GM08714 (cell line): ENCODE measurements around the gene LUC7L3.
"Not testable (repeated sequence)": the region's sequence is repeated elsewhere in the genome, so short reads cannot be mapped to it uniquely, and the experiment has no call there.

Source experiments
- H3K4me3 ChIP-seq: fragments of 200-500 bp; sonication (Bioruptor generic); 2 replicates; pipeline ENCODE4 v1.5.1; 2014; ENCODE audit warnings: mild to moderate bottlenecking, low read length, inconsistent platforms
- ZNF274 ChIP-seq: IDR thresholded peaks from 2 replicates; pipeline ENCODE4 v1.6.1; 2012; ENCODE audit warnings: mild to moderate bottlenecking, low read depth, low read length

LUC7L3 gene

DNA sequence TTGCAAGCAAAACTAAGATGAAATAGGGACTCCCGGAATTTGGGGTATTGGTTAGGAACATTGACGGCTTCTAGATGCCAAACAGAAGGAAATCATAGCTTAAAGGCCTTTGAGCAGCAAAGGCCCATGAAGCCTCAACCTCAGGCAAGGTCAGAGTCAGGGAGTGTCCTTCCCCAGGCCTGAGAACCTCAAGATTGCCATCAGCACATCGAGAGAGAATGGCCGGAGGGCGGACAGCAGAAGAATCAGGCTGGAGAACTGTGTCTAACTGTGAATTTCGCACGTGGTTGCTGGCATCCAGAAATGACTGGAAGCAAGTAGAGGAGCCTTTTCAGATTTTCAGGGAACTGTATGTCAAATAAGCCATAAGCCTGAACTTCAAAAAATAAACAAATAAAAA lies 72.7 kb downstream of the LUC7L3 start:
- no peak for TF ChIP-seq ZNF274
- no peak overlapping the region for H3K4me3 ChIP-seq

DNA sequence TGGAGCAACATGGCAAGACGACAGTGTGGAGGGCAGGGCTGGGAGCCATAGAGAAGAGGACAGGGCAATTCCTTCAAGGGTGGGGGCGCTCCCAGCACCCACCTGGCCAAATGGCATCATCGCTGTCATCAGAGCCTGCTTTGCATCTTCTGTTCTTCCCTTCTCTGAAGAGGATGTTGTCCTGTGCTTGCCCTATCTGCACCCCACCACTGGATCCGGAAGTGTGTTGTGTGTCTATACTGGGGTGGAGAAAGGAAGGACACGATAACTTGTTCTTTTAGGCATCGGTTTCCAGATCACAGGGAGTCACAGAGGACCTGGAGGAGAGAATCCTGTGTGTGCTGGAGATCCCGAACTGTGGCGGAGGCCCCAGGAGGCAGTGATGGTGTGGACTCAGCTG lies 73.6 kb downstream of the LUC7L3 start:
- no peak for TF ChIP-seq ZNF274
- no peak overlapping the region for H3K4me3 ChIP-seq

DNA sequence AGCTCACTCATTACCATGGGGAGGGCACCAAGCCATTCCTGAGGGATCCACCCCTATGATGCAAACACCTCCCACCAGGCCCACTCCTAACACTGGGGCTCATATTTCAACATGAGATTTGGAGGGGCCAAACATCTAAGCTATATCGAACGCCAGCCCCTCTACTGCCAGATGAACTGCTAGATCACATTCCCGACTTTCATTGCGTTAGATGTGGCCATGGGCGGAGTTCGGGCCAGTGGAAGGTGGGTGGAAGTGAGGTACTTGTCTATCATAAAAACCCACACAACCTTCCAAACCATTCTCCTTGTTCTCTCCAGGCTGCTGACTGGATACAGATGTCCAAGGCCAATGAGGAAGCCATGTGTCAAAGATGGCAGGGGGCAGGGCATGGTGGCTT lies 75.0 kb downstream of the LUC7L3 start:
- no peak for TF ChIP-seq ZNF274
- H3K4me3 ChIP-seq = no peak overlapping the region

DNA sequence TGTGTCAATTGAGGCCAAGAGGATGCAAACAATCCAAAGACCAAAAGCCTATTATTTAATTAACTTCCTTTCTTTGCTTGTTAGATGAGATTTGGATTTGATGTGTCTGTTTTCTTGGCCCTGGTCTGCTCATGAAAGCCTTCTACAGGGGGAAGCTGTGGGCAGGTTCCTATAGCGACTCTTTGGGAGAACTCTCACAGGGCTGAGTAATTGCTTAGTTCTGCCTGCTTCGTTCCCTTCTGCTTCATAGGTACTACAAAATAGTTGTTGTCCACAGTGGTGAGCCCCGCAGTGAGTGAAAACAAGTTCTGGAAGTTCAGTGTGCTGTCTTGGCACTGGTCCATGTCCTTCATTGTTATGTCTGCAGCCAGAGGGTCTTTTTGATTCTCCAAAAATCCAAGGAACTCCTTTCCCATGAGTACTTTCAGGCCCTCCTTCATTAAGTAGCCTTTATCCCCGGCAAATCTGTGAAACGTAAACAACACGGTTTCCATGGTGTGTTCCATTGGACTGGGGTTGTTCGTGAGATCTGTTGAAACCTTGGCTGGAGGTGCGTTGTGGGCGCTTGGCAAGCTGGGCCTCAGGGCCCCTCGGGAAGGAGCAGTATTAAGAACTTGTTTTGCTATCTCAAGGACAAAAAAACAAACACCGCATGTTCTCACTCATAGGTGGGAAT lies 77.9 kb downstream of the LUC7L3 start:
- no peak overlapping the region for H3K4me3 ChIP-seq
- TF ChIP-seq ZNF274 = no peak

DNA sequence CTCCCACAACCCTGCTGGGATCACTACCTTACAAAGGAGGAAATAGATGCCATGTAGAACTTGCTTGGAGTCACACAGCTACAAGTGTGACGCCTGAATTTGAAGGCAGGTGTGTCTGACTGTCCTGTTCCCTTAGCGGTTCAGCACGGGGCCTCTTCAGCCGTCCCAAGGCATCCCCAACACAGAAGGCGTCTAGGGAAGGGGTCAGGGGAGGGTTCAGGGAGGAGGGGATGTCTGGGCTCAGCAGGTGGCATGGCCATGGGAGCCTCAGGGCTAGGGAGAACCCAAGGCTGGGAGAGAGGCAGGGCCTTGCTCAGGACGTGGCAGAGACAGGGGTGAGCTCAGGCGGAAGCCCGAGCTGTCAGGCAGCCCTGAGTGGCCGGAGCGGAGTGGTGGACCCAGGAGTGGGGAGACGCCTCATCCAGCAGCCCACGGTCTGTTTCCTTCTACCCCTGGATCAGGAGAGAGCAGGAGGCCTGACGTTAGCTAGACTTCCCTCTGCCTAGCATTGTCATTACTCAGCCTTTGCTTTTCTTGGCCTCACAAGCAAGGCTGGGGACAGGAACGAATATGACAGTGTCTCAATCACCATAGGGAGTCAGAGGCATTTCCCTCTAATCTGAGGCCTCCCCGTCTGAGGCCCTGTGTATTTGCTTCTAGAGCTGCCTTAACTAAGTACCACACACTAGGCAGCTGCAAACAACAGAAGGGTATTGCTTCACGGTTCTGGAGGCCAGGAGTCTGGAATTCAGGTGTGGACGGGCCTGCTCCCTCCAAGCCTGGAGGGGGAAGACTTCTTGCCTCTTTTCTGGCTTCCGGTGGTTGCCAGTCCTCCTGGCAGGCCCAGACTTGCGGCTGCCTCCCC lies 79.3 kb downstream of the LUC7L3 start:
- no peak overlapping the region for H3K4me3 ChIP-seq
- TF ChIP-seq ZNF274 = no peak

DNA sequence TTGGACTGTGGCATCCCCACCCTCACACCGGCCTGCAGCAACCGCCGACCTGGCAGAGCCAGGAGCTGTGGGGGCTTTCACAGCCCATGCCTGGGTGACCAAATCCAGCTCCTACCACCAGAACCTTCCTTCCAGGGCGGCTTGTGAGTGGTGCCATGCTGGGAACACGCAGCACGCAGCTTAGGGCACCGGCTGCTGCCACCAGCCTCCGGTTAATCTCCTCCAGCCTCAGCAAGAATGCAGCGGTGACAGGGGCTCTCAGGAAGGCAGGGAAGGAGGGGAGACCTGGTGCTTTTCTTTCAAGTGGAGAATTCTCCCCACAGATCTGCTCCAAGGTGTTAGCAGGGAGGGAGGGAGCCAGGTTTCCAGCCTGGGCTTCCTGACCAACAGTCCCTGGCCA lies 80.2 kb downstream of the LUC7L3 start:
- no peak for TF ChIP-seq ZNF274
- H3K4me3 ChIP-seq = no peak overlapping the region

DNA sequence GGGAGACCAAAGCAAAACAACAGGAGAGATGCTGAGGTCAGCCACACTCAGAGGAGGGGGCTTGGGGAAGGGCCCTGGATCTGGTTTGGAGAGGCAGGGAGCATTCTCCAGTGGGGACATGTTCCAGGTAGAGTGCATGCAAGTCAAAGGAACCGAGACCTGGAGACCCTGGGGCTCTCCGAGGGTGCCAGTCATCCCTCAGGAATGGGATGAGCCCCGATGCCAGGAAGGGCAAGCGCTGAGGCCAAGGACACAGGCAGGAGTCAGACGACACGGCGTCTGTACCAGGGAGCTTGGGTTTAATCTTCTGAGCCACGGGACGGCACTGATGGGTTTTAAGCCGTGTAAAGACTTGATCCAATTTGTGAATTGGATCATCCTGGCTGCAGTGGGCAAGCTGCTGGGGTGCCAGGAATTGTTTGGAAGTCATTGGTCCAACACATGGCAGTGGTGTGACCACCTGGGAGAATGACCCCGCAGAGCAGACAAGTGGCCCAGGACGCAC lies 80.8 kb downstream of the LUC7L3 start:
- no peak overlapping the region for H3K4me3 ChIP-seq
- TF ChIP-seq ZNF274 = no peak

DNA sequence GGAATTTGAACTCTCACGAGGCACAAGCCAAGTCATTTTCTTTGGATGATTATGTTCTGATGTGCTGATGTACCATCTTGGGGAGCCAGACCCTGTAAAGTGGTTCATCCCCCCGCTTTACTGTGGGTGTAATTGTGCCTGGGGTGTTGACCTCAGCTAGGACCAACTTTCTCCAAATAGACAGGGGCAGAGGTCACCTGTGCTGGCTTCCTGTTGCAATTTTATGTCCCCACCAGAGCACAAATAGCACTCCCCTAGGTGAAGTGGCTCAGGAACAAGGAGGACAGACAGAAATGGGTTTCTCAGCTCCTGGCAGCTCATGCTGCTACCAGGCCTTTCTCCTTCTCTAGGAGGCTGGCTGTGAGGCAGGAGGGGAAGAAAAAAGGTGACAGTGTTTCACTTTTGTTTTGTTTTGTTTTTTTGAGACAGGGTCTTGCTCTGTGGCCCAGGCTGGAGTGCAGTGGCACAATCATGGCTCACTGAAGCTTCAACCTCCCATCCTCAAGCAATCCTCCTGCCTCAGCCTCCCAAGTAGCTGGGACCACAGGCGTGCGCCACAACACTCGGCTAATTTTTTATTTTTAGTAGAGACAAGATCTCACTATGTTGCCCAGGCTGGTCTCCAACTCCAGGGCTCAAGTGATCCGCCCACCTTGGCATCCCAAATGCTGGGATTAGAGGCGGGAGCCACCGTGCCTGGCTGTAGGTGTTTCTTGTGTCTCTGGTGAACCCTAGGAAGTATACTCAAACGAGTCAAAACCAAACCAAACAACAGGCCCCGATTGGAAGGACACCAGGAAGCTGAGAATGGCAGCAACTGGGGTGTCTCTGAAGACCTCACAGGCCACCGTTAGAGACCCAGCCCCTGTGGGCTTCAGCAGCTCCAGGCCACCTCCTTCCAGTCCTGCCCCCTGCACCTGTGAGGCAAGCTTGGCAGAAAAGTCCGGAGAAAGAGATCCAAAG lies 83.5 kb downstream of the LUC7L3 start:
- no peak for TF ChIP-seq ZNF274
- no peak overlapping the region for H3K4me3 ChIP-seq

DNA sequence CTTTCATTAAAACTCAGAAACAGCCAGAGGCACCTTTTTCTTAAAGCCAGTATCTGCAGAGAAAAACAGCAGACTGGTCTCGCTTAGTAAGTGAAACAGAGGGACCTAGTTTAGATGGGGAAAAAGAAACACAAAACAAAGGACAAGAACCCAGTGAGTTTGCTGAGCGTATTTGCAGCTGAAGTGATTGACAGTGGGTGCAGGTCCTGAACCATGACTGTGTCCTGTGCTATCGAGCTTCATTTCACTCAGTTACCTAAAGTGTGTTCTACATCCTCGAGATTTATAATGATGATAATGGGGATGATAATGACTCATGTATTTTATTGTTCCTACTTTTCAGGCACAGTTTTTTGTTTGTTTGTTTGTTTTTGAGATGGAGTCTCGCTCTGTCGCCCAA lies 84.3 kb downstream of the LUC7L3 start:
- no peak overlapping the region for H3K4me3 ChIP-seq
- TF ChIP-seq ZNF274 = no peak

DNA sequence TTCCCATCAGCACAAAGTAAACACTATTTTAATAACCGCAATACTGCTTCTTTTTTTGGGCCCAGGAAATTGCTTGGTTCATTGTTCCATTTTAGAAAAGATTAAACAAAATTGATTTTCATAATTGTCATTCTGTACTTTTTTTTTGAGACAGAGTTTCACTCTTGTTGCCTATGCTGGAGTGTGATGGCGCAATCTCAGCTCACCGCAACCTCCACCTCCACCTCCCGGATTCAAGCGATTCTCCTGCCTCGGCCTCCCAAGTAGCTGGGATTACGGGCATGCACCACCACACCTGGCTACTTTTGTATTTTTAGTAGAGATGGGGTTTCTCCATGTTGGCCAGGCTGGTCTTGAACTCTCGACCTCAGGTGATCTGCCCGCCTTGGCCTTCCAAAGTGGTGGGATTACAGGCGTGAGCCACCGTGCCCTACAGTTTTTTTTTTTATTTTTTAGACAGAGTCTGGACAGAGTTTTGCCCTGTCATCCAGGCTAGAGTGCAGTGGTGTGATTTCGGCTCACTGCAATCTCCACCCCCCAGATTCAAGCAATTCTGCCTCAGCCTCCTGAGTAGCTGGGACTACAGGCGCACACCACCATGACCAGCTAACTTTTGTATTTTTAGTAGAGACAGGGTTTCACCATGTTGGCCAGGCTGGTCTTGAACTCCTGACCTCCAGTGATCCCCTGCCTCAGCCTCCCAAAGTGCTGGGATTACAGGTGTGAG lies 85.5 kb downstream of the LUC7L3 start:
- not testable (repeated sequence) for H3K4me3 ChIP-seq

DNA sequence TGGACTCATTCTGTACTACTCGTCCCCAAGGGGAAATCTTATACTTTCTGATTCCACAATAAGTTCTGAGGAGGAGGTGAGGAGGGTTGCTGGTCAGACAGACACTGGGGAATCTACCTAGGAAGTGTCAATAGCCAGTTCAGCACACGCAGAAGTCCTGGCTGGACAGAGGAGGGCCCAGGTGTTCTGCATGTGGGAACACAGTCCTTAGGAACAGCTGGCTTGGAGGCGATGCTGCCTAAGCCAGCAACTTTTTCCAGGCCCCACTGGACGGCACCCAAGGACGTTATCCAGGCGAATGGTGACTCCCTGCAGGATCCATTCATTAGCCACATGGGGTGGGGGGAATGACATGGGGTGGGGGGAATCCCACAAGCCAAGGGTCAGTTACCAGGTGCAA lies 86.1 kb downstream of the LUC7L3 start:
- H3K4me3 ChIP-seq = no peak overlapping the region
- no peak for TF ChIP-seq ZNF274
